GM08714 (cell line): ENCODE measurements around the gene PHOX2B.
"Not testable (repeated sequence)": the region's sequence is repeated elsewhere in the genome, so short reads cannot be mapped to it uniquely, and the experiment has no call there.

Source experiments
- H3K4me3 ChIP-seq: fragments of 200-500 bp; sonication (Bioruptor generic); 2 replicates; pipeline ENCODE4 v1.5.1; 2014; ENCODE audit warnings: mild to moderate bottlenecking, low read length, inconsistent platforms
- ZNF274 ChIP-seq: IDR thresholded peaks from 2 replicates; pipeline ENCODE4 v1.6.1; 2012; ENCODE audit warnings: mild to moderate bottlenecking, low read depth, low read length

Gene PHOX2B

GRCh38 chr4:41734371-41734770 lies 14.2 kb downstream of the PHOX2B start:
- no peak for TF ChIP-seq ZNF274
- no peak overlapping the region for H3K4me3 ChIP-seq

- TF ChIP-seq ZNF274: no peak
- no peak overlapping the region for H3K4me3 ChIP-seq
Measured at GRCh38 chr4:41731569-41732126, 16.9 kb downstream of the PHOX2B start.

- TF ChIP-seq ZNF274: no peak
- H3K4me3 ChIP-seq: no peak overlapping the region
Measured at GRCh38 chr4:41728573-41728913, 20.0 kb downstream of the PHOX2B start.

GRCh38 chr4:41727861-41728572 lies 20.5 kb downstream of the PHOX2B start:
- no peak for TF ChIP-seq ZNF274
- H3K4me3 ChIP-seq: no peak overlapping the region

GRCh38 chr4:41725254-41725653 lies 23.3 kb downstream of the PHOX2B start:
- TF ChIP-seq ZNF274: no peak
- no peak overlapping the region for H3K4me3 ChIP-seq

GRCh38 chr4:41723286-41723685 lies 25.2 kb downstream of the PHOX2B start:
- no peak for TF ChIP-seq ZNF274
- no peak overlapping the region for H3K4me3 ChIP-seq

- TF ChIP-seq ZNF274: no peak
- H3K4me3 ChIP-seq: no peak overlapping the region
Measured at GRCh38 chr4:41722181-41722580, 26.3 kb downstream of the PHOX2B start.

- no peak for TF ChIP-seq ZNF274
- H3K4me3 ChIP-seq: no peak overlapping the region
Measured at GRCh38 chr4:41719417-41719816, 29.1 kb downstream of the PHOX2B start.

GRCh38 chr4:41718907-41719306 lies 29.6 kb downstream of the PHOX2B start:
- no peak overlapping the region for H3K4me3 ChIP-seq
- TF ChIP-seq ZNF274: no peak

GRCh38 chr4:41715155-41715554 lies 33.4 kb downstream of the PHOX2B start:
- H3K4me3 ChIP-seq: no peak overlapping the region
- no peak for TF ChIP-seq ZNF274

GRCh38 chr4:41714364-41715000 lies 34.0 kb downstream of the PHOX2B start:
- no peak overlapping the region for H3K4me3 ChIP-seq
- no peak for TF ChIP-seq ZNF274

- no peak for TF ChIP-seq ZNF274
- no peak overlapping the region for H3K4me3 ChIP-seq
Measured at GRCh38 chr4:41713768-41714167, 34.8 kb downstream of the PHOX2B start.

GRCh38 chr4:41712425-41712824 lies 36.1 kb downstream of the PHOX2B start:
- no peak overlapping the region for H3K4me3 ChIP-seq
- no peak for TF ChIP-seq ZNF274

- H3K4me3 ChIP-seq: not testable (repeated sequence)
Measured at GRCh38 chr4:41711654-41712053, 36.9 kb downstream of the PHOX2B start.

- no peak overlapping the region for H3K4me3 ChIP-seq
- TF ChIP-seq ZNF274: no peak
Measured at GRCh38 chr4:41709844-41710481, 38.6 kb downstream of the PHOX2B start.
